Stimulated activated CD4-positive, alpha-beta T cell treated with anti-CD3 and anti-CD28 coated beads, TNF-alpha, amount 100 ng/mL, for 24 hours (primary cell): ENCODE measurements around the gene JOSD2.

ENCODE experiments used
- DNase-seq, 3 experiments: peaks; one replicate each; pipeline ENCODE4 v3.0.0-alpha.2; 2020; ENCODE audit warnings: low read depth in 3 of 3

The JOSD2 gene

GRCh38 chr19:50496189-50497021 lies 14.6 kb downstream of the JOSD2 start:
- no peak for DNase-seq

GRCh38 chr19:50495020-50495531 lies 15.9 kb downstream of the JOSD2 start:
- no peak for DNase-seq

DNA sequence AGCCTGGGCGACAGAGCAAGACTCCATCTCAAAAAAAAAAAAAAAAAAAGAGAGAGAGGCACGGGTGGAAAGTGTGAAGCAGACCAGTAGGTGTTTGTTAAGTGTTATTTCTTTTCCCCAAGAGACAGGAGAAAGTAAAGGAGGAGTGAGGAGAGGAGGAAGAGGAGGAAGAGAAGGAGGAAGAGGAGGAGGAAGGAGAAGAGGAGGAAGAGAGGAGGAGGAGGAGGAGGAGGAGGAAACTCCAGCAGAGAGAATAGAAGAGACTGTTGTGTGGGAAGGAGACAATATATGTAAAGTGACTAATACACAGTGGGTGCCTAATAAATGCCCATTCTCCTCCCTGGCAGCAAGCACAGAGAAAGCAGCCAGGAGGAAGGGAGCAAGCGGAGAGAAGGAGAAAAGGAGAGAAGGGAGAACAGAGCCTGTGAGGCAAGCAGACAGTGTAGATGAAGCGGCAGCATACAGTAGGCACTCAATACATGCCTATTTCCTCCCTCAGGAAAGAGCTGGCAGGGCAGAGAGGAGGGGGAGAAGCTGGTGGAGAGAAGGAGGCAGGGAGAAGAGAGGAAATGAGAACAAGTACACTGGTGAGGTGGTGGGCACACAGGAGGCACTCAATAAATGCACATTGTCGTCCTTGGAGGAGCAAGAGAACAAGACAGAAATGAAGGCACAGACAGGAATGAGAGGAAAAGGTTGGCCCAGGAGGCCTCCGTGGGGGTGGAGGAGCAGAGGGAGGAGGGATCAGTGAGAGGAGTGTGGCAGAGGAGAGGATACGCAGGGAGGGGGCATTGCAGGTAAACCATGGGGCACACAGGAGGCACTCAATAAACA lies 16.6 kb downstream of the JOSD2 start:
- DNase-seq = no peak

- DNase-seq = no peak
Measured at GRCh38 chr19:50493171-50493570, 17.8 kb downstream of the JOSD2 start.

GRCh38 chr19:50492303-50493052 lies 18.5 kb downstream of the JOSD2 start:
- DNase-seq = peak in 2 of 3 experiments; percentile 22 to 26

- no peak for DNase-seq
Measured at GRCh38 chr19:50490991-50491472, 20.0 kb downstream of the JOSD2 start.

DNA sequence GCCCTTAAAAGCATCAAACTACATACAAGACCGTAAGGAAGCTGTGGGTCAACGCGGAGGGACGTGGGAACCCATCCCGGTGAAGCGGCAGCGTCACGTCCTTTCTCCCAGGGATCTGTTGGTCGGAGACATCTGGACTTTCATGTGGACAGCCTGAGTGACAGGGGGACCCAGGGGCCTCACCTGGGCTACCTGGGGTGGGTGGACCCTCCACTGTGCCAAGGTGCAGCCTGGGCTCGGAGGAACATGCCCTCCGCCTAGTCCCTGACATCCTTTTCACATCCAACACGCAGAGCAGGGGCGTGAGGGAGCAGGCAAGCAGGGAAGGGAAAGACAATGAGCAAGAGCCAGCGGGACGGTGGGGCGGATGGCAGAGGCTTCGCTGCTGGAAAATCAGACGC lies 20.6 kb downstream of the JOSD2 start:
- DNase-seq = no peak

DNA sequence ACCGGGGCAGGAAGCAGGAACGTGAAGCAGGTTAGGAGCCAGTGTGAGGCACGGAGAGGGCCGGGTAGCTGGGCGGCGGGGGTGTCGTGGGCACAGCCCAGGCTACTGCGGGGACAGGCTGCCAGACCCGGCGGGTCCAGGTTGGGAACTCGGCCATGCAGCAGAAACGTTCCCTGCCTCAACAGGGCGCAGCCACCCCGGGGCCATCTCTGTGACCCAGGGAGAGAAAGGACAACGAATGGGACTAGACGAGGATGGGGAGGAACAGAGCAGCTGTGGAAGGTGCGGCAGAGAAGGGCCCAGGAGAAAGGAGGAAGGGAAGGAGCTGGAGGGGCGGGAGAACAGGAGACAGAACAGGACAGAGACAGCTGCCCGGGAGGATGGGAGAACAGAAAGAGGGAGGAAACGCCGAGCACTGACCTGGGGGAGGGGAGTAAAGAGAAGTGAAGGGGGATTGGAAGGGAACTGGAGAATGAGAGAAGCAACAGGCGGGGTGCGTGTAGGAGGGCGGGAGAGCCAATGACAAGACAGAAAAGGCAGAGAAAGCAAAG lies 21.5 kb downstream of the JOSD2 start:
- no peak for DNase-seq

- DNase-seq = no peak
Measured at GRCh38 chr19:50488389-50489194, 22.4 kb downstream of the JOSD2 start.

DNA sequence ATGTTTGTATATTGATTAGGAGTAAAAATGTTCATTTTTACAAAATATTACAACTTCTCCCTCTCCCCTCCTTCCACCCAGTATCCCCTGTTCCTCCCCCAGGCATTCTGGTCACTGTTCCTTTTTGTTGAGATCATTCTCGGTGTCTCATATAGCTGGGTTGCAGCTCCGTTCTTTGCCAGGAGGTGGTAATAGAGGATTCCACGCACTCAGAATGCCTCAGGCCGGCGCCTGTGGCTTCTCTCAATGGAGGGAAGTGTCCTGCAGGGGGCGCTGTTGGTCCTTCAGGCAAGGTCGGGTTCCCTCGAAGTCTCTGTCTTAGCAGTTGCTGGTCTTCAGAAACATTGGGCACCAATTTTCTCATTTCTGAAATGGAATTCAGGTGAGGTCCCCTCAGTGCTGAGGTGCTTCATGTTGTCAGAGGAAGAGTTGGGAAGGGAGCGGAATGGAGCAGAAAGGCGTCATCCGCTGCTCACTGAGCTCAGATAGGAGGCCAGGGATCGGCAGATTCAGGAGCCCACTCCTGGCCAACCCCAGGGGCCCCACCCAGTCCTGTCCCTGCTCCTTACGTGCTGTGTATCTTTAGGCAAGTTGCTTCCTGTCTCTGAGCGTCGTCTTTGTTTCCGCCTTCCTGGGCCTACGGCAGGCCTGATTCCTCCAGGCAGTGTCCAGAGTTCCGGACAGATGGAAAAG lies 24.0 kb downstream of the JOSD2 start:
- peak; percentile 35 to 66 (median 46) for DNase-seq

GRCh38 chr19:50485284-50485955 lies 25.6 kb downstream of the JOSD2 start:
- no peak for DNase-seq

DNA sequence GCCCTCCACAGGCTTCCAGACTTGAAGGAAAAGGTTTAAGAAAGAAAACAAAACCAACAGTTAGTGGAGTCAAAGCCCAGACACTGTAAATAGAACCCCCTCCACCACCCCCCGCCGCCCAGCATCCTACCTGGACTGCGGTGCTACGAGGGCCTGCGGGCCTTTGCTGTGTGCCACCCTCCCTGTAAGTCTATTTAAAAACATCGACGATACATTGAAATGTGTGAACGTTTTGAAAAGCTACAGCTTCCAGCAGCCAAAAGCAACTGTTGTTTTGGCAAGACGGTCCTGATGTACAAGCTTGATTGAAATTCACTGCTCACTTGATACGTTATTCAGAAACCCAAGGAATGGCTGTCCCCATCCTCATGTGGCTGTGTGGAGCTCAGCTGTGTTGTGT lies 28.1 kb downstream of the JOSD2 start:
- DNase-seq = no peak

- DNase-seq = no peak
Measured at GRCh38 chr19:50482271-50482855, 28.6 kb downstream of the JOSD2 start.

- DNase-seq = no peak
Measured at GRCh38 chr19:50481351-50482149, 29.4 kb downstream of the JOSD2 start.

DNA sequence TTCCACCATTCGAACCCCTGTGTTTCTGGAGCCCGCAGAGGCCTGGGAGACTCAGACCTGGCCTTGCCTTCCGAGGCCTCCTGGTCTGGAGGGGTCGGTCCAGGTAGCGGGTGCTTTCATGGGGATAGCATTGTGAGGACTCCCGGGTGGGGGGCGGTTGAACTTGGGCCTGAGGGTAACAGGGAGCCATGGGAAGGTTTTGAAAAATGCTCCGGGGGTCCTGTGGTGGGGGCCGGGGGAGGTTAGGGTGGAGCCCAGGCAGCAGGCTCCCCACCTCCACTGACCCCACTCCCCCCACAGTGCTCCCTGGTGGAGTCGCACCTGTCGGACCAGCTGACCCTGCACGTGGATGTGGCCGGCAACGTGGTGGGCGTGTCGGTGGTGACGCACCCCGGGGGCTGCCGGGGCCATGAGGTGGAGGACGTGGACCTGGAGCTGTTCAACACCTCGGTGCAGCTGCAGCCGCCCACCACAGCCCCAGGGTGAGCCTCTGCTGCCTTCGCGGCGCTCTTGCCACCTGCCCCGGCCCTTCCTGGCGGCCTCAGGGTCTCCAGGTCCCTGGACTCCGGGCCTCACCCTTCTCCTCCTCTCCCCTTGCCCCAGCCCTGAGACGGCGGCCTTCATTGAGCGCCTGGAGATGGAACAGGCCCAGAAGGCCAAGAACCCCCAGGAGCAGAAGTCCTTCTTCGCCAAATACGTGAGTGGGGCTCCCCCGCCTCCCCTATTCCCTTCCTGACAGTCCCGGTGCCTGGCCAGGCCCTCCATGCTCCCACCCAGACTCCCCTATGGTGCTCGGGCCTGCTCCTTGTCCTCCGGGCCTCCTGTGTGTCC lies 30.5 kb downstream of the JOSD2 start:
- no peak for DNase-seq

GRCh38 chr19:50479761-50480251 lies 31.2 kb downstream of the JOSD2 start:
- DNase-seq = no peak
